Activated naive CD4-positive, alpha-beta T cell treated with anti-CD3 and anti-CD28 coated beads, Interleukin-2, amount 50 U/mL, for 16 hours (primary cell): ENCODE data around the gene BLOC1S6.
"Not testable (repeated sequence)": the region's sequence is repeated elsewhere in the genome, so short reads cannot be mapped to it uniquely, and the experiment has no call there.

Source experiments
- DNase-seq: peaks from one replicate; pipeline ENCODE4 v3.0.0-alpha.2; 2020

Gene BLOC1S6

DNA sequence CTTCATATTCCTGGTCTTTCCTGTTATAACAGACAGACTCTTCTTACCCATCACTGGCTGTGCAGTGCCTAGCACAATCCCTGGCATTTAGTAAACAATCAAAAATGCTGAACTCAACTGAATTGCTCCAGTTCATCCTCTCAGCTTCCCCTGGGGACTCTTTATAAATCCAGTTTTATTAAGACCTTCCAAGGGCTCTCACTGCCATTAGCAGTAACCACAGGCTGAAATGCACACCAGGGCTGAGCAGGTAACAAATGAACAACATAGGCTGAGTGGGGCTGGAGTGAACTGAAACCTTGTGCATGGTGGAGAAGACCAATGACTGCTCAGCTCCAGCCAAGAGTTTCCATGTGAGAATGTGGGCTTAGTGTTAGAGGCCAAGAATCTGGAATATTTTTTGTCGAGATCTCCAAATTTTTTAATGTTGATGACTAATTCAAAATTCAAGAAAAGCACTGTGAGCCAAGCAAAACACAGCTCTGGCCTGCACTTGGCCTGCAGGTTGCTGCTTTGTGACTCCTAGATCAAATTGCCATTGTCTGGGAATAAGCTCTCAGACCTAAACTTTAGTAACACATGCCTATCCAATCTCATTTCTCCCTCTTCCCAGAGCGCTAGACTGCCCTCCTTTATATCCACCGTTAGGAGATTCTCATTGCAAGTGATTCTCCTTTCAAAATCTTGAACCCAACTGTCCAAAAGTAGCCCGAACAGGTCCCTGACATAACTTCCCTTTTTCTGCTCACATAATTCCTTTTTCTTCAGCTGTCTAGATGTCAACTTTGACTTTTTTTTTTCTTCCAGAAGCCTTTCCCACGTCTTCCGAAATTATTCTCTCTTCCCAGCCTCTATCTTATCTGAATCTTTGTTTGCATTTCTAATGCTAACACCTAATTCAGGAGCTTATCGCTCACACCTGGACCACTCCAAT is 55.1 kb downstream of the BLOC1S6 start:
- DNase-seq: no peak

GRCh38 chr15:45644437-45644836 is 57.3 kb downstream of the BLOC1S6 start:
- no peak for DNase-seq

- DNase-seq: no peak
Measured at GRCh38 chr15:45645026-45645980, 58.1 kb downstream of the BLOC1S6 start.

GRCh38 chr15:45646220-45646619 is 59.0 kb downstream of the BLOC1S6 start:
- DNase-seq: no peak

- DNase-seq: no peak
Measured at GRCh38 chr15:45647828-45648227, 60.6 kb downstream of the BLOC1S6 start.

DNA sequence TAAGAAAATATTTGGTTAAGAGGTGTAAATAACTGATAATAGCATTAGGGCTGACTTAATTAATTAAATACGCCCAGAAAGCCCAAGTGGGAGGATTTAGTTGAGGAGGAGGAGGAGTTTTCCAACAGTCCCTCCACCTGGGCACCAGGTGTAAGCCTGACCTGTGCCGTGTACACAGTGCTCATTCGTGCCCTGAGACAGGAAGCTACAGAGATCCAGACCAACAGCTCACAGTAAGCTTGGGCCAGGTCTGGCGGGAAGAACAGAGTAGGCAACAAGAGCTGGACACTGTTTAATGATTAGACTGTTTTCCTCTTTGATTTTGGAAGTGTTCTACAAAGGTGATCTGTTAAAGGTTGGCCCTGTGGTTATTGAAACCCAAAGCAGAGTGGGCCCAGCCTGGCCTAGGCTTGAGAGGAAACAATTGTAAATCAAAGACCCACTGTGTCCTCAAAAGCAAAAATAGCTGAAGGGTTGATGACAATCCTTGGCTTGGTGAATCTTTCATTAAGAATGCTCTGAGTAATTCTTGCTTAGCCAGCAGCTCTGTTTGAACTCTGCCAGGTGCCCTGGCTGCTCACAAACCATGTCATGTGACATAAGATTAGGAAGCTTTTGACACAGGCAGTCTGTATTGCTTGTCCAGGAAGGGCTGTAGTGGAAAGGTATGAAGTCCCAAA is 61.5 kb downstream of the BLOC1S6 start:
- DNase-seq: no peak

DNA sequence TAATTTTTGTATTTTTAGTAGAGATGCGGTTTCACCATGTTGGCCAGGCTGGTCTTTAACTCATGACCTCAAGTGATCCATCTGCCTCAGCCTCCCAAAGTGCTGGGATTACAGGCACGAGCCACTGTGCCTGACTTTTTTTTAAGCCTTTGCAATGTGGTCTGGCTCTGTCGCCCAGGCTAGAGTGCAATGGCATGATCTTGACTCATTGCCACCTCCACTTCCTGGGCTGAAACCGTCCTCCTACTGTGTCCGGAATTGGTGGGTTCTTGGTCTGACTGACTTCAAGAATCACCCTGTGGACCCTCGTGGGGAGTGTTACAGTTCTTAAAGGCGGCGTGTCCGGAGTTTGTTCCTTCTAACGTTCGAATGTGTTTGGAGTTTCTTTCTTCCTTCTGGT is 62.8 kb downstream of the BLOC1S6 start:
- not testable (repeated sequence) for DNase-seq

- DNase-seq: no peak
Measured at GRCh38 chr15:45650889-45651525, 63.8 kb downstream of the BLOC1S6 start.

DNA sequence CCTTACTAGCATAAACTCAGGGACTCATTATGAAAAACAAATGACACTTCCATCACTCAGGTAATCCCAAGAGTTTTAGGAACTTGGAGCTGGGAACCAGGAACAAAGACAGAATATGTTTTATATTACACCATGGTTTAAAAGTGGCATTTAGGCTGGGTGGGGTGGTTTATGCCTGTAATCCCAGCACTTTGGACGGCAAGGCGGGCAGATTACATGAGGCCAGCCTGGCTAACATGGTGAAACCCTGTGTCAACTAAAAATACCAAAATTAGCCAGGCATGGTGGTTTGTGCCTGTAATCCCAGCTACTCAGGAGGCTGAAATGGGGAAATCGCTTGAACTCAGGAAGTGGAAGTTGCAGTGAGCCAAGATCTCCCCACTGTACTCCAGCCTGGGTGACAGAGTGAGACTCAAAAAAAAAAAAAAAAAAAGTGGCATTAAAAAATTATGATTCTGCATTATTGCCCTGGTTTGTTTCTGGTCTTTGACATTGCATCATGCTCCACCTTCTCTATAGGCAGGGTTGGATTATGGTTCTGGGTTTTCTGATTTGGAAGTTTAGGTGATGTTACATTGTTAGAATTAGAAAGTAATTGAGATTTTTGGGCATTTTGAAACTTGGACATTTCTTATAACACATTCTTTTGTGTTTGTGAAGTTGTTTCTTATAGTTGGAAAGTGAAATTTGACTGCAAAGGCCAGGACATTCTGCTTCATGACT is 66.7 kb downstream of the BLOC1S6 start:
- no peak for DNase-seq

GRCh38 chr15:45654749-45655148 is 67.6 kb downstream of the BLOC1S6 start:
- DNase-seq: no peak

DNA sequence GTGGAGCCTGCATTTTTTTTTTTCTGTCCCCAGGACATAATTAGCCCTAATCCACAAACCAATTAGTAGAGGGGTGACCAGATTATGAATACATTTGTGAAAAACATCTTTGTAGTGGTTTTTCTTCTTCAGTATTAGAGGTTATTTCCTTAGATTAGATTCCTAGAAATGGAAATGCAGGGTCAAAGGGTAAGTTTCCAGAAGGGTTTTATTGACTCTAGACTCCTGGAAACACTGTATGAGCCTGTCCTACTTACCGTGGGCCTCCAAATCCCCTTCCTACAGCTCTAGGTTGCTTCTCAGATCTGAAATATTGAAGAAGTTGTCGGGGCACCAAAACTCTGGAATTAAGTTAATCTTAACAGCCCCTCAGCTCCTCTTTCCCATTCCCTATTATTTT is 70.1 kb downstream of the BLOC1S6 start:
- DNase-seq: no peak

DNA sequence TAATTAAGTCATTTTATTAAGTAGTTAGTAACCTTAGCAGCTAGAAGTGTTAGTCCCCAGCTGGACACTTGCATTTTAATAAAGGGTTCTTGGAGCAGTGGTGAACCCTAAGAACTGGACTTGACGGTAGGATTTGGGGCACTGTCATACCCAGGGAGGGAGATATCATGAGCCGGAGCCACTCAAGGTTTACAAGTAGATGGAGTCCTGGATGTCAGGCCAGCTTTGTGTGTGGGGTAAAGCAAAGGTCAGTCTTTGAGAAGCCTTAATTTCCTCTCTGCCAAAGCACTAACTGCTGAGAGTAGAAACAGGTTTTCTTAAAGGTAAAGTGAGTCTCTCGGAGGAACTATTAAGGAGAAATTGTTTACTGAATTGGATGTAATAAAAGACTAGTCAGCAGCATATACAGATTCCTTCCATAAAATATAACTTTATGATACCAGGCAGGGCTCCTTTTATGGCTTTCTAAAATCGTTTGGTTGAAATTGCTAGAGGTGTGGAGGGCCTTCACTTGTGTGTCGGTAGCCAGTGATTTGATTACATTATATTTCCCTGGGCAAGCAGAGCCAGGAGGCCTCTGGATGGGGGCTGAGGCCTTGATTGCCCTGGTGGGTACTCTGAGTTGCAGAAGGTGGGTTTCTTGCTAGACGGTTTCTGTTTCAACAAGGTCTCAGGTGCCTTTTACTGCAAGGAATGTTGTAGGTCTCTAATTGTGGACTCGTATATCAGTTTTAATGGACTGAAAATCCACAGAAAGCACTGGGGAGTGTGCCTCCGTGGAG is 70.8 kb downstream of the BLOC1S6 start:
- no peak for DNase-seq
